GM21825 (cell line): ENCODE measurements around the gene CDIPT.

Source experiments
- ATAC-seq: cut with Tn5 transposase; IDR thresholded peaks from one replicate; pipeline ENCODE4 v1.9.1; 2021; ENCODE audit warnings: mild to moderate bottlenecking, moderate library complexity; ENCODE audit not compliant: unreplicated experiment

CDIPT gene

DNA sequence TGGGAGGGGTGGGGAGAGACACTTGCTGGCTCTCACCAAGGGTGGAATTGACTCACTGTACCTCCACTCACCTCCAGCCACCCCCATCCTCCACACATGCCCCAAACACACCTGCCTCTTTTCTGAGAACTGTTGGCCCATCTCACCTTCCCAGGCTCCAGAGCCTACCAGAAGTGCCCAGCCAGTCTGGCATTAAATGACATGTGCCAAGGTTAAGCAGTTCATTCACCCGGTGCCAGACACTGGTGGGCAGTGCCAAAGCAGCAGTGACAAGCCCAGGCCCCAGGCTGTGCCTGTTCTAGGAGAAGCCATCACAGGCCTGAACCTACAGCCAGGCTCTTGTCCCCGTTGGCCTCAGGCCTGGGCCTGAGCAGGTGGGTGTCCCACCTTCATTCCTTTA lies 31.5 kb downstream of the CDIPT start:
- no peak for ATAC-seq

GRCh38 chr16:29830774-29831173 lies 32.3 kb downstream of the CDIPT start:
- no peak for ATAC-seq

DNA sequence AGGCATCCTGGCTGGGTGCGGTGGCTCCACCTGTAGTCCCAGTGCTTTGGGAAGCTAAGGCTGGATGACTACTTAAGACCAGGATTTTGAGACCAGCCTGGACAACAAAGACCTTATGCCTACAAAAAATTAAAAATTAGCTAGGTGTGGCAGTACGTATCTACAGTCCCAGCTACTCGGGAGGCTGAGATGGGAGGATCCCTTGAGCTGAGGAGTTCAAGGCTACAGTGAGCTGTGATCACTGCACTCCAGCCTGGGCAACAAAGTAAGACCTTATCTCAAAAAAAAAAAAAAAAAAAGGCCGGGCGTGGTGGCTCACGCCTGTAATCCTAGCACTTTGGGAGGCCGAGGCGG lies 36.7 kb downstream of the CDIPT start:
- ATAC-seq: no peak

DNA sequence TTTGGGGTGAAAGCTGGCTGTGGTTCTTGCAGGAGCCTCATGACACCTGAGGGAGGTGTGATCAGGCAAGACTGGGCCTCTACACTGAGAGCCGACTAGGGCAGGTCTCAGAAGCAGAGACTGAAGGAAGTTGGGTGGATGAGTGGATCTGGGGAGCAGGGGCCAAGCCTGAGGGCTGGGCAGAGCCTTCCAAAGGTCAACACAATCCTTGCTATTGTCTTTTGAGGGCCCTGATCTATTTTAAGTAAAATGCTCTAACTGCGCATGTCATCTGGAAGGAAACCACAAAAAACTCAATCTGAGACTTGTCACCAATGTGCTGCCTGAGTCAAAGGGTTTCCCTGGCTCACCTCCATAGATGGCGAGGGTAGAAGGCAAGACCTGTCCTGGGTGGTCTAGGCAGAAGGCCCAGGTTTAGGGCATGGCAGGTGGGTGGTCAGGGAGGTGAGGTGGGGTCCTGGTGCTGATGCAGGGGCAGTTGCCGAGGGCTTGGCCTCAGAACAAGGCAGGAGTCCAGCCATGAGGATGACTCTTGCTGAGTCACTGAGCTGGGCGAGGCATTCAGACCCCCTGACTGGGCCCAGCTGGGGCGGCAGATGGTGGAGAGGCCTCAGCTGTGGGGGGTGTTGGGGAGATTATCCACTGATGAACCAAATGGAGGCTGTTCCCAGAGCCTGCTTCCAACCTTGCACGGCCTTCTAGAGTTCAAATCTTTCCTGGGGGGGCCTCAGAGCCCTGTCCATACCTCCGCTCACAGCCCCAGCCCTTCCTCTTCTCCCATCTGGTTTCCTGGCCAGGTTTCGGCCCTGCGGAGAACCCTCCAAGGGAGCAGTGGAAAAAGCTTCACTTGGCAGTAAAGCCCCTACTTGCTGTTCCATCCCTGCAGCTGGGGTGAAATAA lies 37.6 kb downstream of the CDIPT start:
- ATAC-seq: no peak

DNA sequence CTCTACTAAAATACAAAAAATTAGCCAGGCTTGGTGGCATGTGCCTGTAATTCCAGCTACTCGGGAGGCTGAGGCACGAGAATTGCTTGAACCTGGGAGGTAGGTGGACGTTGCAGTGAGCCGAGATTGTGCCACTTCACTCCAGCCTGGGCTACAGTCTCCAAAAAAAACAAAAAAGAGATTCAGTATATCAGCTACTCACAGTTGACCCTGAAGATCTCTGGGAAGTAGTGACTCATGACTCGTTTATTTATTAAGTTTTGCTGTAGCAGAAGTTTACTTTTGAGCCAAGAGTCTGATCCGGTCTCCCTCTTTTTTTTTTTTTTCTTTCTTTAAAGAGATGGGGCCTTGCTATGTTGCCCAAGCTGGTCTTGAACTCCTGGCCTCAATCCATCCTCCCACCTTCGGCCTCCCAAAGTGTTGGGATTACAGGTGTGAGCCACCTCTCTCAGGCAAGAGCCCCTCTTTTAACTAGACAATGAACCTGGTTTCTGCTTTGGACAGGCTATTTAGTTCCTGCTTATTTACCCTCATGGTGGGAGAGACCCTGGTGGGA lies 38.4 kb downstream of the CDIPT start:
- no peak for ATAC-seq

- ATAC-seq: no peak
Measured at GRCh38 chr16:29821643-29822115, 41.3 kb downstream of the CDIPT start.

GRCh38 chr16:29820730-29821642 lies 42.0 kb downstream of the CDIPT start:
- no peak for ATAC-seq

GRCh38 chr16:29820271-29820701 lies 42.7 kb downstream of the CDIPT start, which contains the start of gene MVP:
Gene MVP, plus strand, starts transcription at chr16:29820462. Its CDS starts 10,088 bp downstream, at chr16:29830550.
- ATAC-seq: no peak

GRCh38 chr16:29819506-29819905 lies 43.5 kb downstream of the CDIPT start:
- no peak for ATAC-seq

GRCh38 chr16:29818082-29818481 lies 44.9 kb downstream of the CDIPT start:
- ATAC-seq: no peak

DNA sequence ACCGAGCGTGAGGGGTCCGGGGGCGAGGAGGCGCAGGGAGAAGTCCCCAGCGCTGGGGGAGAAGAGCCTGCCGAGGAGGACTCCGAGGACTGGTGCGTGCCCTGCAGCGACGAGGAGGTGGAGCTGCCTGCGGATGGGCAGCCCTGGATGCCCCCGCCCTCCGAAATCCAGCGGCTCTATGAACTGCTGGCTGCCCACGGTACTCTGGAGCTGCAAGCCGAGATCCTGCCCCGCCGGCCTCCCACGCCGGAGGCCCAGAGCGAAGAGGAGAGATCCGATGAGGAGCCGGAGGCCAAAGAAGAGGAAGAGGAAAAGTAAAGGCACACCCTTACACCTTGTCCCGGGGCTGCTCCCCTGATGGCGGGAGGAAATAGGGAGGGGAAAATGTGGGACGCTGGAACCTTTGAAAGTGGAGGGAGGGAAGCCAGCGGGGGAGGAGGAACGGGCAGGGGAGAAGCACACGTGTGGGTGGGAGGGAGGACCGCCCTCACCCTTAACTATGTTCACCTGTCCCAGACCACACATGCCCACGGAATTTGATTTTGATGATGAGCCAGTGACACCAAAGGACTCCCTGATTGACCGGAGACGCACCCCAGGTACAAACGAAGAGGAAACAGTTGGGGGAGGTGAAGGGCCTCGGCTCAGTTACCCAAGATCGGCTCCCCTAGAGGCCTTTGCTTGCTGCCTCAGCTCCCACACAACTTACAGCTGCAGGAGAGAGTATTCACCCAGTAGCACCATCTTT lies 46.2 kb downstream of the CDIPT start:
- peak; percentile 6 for ATAC-seq

- peak; percentile 46 for ATAC-seq
Measured at GRCh38 chr16:29815793-29816693, 47.0 kb downstream of the CDIPT start, which contains the start of gene PAGR1. Gene PAGR1, plus strand, starts transcription at chr16:29816152. Its CDS starts 374 bp downstream, at chr16:29816526.

DNA sequence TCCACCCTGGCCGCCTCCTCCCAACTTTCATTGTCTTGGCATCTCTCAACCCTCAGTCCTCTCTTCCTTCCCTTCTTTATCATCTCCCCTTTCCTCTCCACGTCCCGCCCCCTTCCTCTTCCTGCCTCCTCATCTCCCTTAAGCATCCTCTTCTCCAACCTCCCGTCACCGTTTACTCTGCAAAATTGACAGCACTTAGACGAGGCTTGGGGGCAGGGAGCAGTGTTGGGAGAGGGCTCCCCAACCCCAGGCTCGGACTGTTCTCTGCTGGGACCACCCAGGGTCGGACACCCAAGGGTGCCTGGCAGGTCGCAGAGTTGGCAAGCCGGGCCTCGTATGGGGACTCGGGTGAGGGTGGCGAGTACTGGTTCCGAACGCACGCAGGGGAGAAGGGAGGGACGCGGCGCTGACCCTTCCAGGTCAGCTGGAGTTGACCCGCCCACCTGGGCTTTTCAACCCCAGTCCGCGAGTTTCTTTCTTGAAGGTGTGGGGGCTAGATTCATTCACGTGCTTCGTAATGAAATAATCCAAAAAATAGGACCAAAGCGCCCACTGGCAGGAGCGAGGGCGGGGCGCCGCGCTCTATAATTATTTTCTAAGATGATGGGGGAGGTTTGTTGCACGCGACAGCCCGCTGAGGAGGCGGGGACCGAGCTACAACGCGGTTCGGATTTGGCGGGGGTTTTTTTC lies 47.8 kb downstream of the CDIPT start:
- no peak for ATAC-seq

GRCh38 chr16:29814592-29814991 lies 48.4 kb downstream of the CDIPT start:
- ATAC-seq: no peak

DNA sequence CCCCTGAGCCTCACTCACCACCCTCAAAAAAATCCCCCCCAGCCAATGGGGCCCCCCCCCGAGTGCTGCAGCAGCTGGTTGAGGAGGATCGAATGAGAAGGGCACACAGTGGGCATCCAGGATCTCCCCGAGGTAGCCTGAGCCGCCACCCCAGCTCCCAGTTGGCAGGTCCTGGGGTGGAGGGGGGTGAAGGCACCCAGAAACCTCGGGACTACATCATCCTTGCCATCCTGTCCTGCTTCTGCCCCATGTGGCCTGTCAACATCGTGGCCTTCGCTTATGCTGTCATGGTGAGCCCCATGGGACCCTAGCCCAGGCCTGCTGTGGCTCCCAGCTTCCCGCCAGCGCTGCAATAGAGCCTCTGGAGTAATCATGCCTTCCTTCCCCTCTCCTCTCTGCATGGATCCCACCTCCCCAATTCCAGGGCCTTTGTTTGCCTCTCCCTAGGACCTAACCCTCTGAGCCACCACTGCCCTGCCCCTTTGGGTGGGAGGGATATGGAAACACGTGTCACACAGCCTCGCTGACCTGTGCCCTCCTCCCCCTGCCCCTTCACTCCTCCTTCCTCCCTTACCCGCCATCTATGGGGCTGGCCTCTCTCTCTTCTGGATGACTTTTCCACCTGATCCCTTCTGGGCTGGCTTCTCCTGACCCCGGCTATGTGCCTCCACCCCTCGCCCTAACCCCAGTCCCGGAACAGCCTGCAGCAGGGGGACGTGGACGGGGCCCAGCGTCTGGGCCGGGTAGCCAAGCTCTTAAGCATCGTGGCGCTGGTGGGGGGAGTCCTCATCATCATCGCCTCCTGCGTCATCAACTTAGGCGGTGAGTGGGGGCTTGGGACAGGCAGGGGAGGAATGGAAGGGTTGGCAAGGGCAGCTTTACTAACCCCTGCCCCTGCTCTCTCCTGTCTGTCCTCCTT lies 49.1 kb downstream of the CDIPT start:
- no peak for ATAC-seq

- ATAC-seq: no peak
Measured at GRCh38 chr16:29812754-29813643, 50.0 kb downstream of the CDIPT start.
